Medulla oblongata (tissue), 1 donor: ENCODE measurements around the gene CNR1.
A peak's percentile ranks its signal among the peaks of the same experiment; 100 is the strongest.

Source experiments
- DNase-seq: peaks from one replicate; pipeline ENCODE4 v3.0.0-alpha.2; 2015; ENCODE audit errors: extremely low spot score

Gene CNR1

DNA sequence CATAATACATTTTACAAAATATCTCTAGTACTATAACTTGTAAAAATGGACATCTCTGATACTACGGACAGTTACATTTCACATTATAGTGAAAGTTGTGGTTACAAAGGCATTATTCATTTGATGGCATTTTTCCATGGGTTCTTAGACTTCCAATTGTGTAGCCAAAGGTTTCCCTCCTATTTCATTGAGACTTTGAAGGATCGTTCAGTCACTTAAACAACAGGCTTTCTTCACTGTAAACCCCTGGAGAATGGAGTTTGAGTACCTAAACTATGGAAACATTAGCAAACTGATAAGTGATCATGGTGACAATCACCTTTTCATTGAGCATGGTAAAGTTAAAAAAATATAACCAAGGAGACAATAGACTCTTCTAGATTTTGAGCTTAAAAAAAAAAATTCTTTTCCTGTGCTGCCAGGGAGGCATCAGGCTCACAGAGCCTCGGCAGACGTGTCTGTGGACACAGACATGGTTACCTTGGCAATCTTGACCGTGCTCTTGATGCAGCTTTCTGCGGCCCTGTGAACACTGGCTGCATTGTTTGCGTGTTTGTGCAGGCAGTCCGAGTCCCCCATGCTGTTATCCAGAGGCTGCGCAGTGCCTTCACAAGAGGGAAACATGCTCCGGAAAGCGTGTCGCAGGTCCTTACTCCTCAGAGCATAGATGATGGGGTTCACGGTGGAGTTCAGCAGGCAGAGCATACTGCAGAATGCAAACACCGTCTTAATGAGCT, 22.6 kb downstream of the CNR1 start:
- DNase-seq = peak; percentile 16

DNA sequence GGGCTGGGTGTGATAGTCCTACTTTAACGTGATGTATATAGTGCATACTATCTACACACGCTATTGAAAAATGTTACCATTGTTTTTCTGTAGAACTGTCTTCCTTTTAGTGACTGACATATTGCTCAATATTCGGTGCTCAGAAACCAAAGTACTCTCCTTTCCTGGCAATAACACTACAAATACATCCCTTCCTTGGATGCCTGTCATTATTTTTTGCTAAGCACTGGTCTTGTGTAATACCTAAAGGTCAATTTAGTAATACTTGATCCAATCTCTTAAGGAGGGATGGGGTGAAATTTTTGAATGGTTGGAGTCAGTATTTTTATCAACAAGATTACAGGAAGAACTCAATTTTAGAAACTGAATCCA, 23.9 kb downstream of the CNR1 start:
- no peak for DNase-seq

DNA sequence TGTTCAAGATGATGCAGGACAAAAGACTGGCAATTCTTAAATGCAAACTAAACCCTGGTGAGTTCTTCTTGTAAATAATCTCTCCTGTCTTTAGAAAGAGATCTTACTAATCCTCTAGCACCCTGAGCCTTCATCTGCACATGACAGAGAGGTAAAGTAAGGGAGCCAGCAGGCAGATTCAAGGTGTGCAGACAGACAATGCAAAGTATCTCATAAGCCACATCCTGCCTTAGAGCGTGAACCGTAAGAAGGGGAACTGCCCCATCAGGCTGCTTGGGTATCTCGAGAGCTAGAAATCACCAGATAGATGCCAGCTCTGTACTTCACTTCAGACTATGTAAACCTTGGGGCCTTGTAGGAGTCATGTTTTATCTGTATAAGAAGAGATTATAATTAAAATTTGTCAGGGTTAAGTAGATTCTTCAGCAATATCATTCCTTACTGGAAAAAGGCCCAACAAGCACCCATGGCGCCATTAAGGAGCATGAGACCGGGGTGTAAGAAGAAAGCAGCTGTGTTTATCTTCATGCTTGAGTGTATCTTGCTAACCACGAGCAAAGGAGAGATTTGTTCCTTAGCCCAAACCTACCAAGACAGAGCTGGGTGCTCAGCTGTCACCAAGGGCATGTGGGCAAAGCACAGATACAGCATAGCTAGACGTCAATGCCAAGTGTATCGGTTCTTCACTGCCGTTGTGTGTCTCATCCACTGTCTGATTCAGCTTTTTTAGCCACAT, 24.4 kb downstream of the CNR1 start:
- no peak for DNase-seq

DNA sequence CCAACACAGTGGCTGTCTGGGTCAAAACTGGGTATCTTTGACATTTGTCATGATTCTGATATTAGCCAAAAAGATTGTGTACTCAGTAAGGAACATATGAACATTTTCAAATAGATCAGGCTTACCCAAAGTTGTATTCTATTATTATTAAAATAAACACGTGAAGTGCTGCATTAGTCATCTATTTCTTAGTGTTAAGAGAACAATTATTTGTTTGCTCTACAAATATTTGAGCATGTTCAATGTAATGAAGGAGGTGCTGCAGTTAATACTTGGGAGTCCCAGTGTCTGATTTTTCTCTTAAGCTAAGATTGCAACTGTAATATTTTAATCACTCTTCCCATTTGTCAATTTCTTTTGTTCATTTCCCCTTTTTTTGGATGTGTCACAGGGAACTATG, 28.2 kb downstream of the CNR1 start:
- DNase-seq = no peak

DNA sequence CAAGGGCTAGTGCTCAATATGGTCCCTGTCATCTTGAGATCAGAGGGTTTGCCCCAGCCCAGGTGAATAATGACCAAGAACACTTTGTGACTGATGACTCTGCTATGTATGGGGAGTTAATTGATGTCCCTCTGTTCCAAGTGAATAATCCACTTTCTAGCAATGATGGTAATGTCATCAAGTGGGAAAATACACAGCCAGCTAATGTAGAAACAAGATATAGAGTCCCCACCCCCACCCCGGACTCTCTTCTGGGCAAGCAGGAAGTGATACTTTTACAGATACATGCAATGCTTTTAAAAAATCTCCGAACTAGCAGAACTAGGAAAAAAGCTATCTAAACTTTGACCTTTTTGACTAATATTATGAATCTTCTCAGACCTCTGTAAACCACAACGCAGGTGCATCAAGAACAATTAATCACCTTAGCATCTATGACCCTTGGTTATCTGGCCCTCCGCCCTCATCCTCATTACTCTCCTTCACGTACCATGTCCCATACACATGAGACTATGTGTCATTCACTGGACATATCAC, 30.5 kb downstream of the CNR1 start:
- no peak for DNase-seq

DNA sequence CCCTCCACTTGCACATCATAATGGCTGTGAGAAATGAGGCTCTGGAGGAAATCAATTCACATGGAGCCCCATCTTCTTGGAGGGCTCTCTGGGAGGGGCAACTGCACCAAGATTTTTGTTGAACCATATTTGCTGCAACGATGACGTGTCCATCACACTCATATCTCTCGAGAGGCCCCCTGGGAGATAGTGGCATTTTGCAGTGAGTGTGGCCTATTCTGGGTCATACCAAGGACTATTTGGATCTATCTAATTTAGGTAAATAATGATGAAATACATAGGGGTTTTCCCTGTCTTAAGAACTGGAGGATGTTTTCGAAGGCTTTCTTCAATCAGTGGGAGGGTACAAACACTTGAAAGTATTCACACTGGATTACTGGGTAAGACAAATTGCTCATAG, 31.6 kb downstream of the CNR1 start:
- DNase-seq = no peak

DNA sequence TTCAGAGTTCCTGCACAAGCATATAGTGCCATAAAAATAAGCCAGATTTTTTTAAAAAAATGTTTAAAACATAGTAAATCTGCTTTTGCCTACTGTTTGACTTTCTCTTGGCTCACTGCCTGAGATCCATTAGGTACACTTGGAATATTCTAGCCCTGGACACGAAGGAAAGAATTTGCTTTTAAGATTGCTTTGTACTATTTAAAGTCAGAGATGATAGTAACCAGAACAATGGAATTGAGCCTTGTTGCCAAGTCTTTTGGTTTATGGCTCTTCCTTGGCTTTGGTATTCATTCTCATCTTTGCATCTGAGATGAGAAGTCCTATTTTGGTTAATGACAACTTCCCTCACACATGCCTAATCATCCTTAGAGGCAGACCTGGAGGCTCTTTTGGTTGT, 32.4 kb downstream of the CNR1 start:
- DNase-seq = no peak

DNA sequence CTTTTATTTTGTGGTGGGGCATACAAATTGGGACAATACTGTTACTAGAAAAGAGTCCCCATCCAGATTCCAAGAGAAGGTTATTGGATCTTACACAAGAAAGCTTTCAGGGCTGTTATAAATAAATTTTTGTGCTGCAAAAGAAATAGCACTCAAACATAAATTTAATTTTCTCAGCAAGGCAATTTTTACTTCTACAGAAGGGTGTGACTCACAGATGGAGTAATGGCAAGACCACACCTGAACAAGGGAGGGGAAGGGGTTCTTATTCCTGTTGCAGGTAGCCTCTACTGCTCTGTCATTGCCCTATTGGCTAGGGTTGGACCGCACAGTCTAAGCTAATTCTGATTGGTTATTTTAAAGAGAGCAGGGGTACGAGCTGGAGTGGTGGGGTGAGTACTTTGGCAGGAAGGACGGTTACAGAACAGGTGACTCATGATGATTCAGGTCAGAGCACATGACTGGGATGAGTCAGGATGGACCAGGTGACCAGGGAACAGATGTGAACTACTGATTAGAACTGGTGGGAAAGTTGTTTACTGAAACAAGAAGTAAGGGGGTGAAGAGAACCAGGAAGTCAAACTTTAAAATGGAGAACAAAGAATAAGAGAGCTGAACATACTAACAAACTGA, 41.1 kb downstream of the CNR1 start:
- no peak for DNase-seq

DNA sequence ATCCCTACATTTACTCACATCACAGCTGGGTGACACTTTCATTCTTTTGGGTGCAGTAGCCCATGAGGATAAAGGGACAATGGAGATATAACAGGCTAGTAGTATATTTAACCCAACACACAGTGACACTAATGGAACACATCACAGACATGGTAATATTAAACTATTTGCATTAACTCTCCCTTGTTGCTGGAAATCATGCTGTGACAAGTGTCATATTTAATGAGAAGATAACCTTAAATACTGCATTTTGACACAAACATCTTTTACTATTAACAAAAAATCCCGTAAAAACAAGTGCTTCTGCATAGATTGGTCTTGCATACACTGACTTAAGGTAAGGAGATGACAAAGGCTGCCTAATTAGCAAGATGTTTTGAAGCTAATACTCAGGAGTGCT, 45.5 kb downstream of the CNR1 start:
- no peak for DNase-seq

DNA sequence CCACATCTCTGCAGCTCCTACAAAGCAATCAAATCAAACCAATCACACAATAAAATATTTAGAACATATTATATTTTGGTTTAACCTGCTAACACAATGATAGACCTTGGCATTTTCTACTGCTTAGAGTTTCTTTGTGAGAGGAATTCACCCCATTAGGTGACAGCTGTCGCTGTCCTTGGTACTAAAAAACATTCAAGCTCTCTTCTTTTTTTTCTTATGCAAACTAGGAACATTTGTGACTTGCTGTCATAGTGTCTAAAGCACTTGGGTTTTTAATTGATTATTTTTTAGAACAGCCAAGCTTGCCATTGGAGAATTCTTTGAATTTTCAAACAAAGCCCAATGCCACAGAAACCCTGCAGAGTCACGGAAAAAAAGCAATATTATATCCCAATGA, 46.4 kb downstream of the CNR1 start:
- DNase-seq = no peak

DNA sequence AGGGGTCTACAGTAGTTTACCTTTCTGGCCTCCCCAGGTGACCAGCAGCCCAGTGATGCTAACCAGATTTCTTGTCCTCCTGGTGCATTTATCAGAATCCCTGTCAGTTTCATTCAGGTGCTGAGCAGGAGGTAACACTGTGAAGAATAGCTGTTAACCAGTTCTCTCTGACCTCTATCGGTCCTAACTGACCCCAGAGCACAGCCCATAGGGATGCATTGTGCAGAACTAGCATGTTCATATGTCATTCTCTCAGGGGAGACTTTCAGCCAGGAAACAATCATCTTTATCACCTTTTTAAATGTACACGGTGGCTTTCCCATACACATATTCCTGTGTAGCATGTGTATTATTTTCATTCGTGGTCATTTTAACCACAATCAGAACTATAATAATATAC, 49.9 kb downstream of the CNR1 start:
- DNase-seq = no peak

DNA sequence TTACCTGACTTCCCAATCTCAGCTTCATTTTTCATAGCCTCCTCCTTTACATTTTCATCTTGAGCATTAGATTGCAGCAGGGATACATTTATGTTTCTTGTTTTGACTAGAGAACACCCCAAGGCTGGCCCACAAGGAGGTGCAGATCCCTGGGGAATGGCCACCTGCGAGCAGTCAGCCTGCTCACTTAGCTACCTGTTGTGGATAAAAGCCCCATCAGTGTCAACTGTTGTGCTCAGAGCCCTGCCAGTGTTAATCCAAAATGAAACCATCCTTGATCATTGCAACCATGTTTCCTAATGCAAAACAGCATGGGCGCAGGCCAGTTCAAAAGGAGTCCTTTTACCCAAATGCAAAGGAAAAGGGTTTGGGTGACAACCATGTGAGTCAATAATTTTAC, 50.8 kb downstream of the CNR1 start:
- DNase-seq = no peak

DNA sequence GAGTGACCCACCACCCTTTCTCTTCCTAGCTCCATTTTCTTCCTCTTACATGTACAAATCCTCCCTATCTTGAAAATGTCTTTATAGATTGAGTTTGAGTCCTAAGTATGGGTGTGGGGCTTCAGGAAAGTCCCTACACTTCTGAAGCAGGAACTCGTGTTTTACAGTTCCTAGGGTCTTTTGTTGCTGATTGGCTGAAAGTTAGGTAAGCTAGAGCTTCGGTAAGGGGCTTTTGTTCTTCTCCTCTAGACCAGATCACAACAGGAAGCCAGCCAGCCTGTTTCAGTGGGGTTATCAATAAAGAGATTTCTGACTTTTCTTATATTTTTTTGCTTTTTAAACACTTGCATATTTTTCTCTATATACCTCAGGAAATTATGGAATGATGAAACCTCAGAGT, 51.3 kb downstream of the CNR1 start:
- DNase-seq = no peak

DNA sequence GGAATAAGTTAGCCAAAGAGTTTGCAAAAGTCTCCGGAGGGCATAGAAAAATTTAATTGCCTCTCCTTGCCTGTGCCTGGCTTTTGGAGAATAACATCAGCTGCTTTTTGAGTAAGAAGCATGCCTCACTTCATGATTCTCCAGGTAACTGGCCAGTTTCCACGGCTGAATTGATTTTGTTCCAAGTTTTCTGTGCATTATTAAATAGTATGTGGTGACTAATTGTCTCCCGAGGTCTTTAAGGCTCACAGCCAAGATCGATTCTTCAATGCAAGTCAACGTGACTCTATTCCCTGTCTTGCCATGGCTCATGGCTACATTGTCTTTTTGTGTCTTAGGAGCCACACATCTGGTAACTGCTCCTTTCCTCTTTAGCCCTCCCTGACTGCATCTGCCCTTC, 54.2 kb downstream of the CNR1 start:
- DNase-seq = no peak

DNA sequence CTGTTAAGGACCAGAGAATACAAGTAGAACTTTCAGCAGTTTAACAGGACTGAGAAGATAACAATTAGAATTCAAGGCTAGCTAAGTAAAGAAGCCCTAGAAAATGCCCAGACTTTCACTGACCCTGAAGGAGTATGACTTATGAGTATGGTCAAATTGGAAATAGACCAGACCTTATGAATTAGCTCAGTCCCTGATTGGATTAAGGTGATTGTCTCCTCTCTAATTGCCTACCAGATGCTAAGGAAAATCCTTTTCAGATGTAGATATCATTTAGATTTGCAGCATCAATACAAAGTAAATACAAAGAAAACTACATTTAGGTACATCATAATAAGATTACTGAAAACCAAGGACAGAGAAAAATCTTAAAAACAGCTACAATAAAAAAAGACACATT, 58.9 kb downstream of the CNR1 start:
- no peak for DNase-seq

DNA sequence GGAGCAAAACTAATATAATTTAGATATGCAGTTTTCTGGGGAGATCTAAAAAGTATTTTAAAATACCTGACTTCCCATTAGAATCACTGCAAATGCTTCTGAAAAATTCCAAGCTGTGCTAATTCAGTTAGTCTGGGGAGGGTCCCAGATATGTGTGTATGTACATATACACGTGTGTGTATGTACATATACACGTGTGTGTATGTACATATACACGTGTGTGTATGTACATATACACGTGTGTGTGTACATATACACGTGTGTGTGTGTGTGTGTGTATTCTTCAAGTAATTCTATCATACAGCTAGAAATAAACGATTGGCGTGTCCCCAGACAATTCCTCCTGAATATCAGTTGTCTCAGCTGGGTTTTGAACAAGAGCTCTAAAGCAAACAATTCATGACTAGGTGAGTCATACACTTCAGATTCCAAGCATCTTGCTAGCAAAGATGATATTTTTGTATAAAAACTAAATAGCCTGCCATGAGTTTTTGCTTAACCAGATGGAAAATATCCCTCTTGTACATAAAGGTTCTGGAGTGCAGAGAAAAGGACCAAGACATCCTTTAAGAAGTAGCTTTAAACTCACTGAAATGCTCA, 60.3 kb downstream of the CNR1 start:
- no peak for DNase-seq
